ENCODE results near the gene DOC2B. TPM values are rescaled to one million over a fixed set of nuclear protein-coding genes. Genes with fewer than 3 reads are reported as not detected.

The DOC2B gene
- total and polyA plus RNA-seq, 2 experiments from 2014 or later, result 0.42 to 3.8 TPM

DNA sequence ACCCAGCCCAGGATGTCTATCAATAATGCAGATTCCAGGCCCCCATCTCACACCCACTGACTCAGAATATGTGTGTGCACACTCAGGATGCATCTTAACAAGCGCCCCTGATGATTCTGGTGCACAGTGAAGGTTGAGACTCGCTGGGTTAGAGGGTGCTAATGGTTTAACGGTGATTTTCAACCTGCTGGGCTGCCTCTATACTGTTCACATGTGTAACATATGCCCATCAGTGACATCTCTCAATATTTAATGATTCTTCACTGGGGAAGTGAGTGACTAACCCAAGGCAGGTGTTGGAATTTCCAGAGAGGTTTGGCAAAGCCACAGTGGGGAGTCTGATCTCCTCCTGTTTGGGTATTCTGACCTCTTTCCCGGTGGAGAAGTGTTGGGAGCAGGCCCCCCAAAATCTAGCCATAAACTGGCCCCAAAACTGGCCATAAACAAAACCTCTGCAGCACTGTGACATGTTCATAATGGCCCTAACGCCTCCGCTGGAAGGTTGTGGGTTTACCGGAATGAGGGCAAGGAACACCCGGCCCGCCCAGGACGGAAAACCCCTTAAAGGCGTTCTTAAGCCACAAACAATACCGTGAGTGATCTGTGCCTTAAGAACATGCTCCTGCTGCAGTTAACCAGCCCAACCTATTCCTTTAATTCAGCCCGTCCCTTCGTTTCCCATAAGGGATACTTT lies 4.1 kb upstream of the DOC2B start:
- no peaks in the 10 kb centered on the region; the same call in 2 of the 3 replicates for H3K36me3 Mint-ChIP-seq (ENCODE audit: low read depth)
- TF ChIP-seq EZH2 (IDR thresholded peaks at IDR 0.05; ENCODE audit: low read depth, unreplicated experiment) (no peak), ZNF462 (CRISPR knock-in tag; IDR thresholded peaks at IDR 0.05) (no peak), ZNF331 (CRISPR knock-in tag; IDR thresholded peaks at IDR 0.05; ENCODE audit: low read depth) (no peak), JUNB (IDR thresholded peaks at IDR 0.05; ENCODE audit: unreplicated experiment) (no peak), NANOG (IDR thresholded peaks at IDR 0.05; ENCODE audit: borderline replicate concordance) (no peak), CREB1 (CRISPR knock-in tag; IDR thresholded peaks at IDR 0.05; ENCODE audit: low read depth) (no peak), CTCF (conservative IDR thresholded peaks at IDR 0.05; ENCODE audit: low read depth in 2 of 2) (no peak), ZNF114 (CRISPR knock-in tag; IDR thresholded peaks at IDR 0.05) (no peak), POLR2AphosphoS5 (IDR thresholded peaks at IDR 0.05; ENCODE audit: low read depth) (no peak)
- TF ChIP-seq, protein P1, sequence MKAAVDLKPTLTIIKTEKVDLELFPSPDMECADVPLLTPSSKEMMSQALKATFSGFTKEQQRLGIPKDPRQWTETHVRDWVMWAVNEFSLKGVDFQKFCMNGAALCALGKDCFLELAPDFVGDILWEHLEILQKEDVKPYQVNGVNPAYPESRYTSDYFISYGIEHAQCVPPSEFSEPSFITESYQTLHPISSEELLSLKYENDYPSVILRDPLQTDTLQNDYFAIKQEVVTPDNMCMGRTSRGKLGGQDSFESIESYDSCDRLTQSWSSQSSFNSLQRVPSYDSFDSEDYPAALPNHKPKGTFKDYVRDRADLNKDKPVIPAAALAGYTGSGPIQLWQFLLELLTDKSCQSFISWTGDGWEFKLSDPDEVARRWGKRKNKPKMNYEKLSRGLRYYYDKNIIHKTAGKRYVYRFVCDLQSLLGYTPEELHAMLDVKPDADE (IDR thresholded peaks at IDR 0.05), result no peak
- DNase-seq (ENCODE audit: low spot score), result no peak

More for the DNA sequence above, 4.1 kb upstream of the DOC2B start:
- no peaks in the 10 kb centered on the region for H3K9me2 ChIP-seq (ENCODE audit: insufficient read depth)
- Mint-ChIP-seq H3K4me1 (peaks cover 16% of the 10 kb centered on the region), H3K9me3 (peaks cover under 1% of the 10 kb centered on the region; the same call in 2 of the 3 replicates), H3K4me3 (no peak overlapping the region), H3K27ac (no peak overlapping the region), H3K27me3 (ENCODE audit: insufficient read depth, low read depth, poor library complexity) (peaks cover 17% of the 10 kb centered on the region)
- H3F3A ChIP-seq (replicated peaks; ENCODE audit: low read depth), result peaks cover 10% of the 10 kb centered on the region; the same call in 1 of the 2 replicates
- no peak for ATAC-seq
- H3K4me2 ChIP-seq, result no peak overlapping the region
- no peaks in the 10 kb centered on the region for H3K79me2 ChIP-seq (replicated peaks; ENCODE audit: insufficient read depth)
- no peak overlapping the region for H3K4me3 ChIP-seq
- H3K27ac ChIP-seq (ENCODE audit: low read depth), result no peak overlapping the region
- H4K20me1 ChIP-seq (replicated peaks; ENCODE audit: insufficient read depth), result no peaks in the 10 kb centered on the region
- no peaks in the 10 kb centered on the region for H3K36me3 ChIP-seq (ENCODE audit: insufficient read depth)
- no peak overlapping the region for H2AFZ ChIP-seq
- peaks cover 28% of the 10 kb centered on the region for H3K27me3 ChIP-seq (ENCODE audit: insufficient read depth)
- H3K4me1 ChIP-seq (ENCODE audit: insufficient read depth), result peaks cover 3% of the 10 kb centered on the region

Measured in GM23338 (cell line).